ENCODE measurements around the gene EMSY. TPM values are rescaled to one million over a fixed set of nuclear protein-coding genes. Genes with fewer than 3 reads are reported as not detected.
A peak's percentile ranks its signal among the peaks of the same experiment; 100 is the strongest.

Gene EMSY
- total RNA-seq, 3 donors from 2014 or later: 23.2 to 31.0 (median 25.0) TPM

GRCh38 chr11:76424891-76425290 lies 19.9 kb upstream of the EMSY start:
- DNase-seq (no peak), ATAC-seq (no peak)
- Histone ChIP-seq H3K9me3 (no peaks in the 10 kb centered on the region), H3K4me3 (no peak overlapping the region), H3K36me3 (ENCODE audit: low read depth) (no peaks in the 10 kb centered on the region), H3K4me1 (ENCODE audit: low read depth) (no peaks in the 10 kb centered on the region)
- intact Hi-C loops (cut with DNase I, micrococcal nuclease): no loop called here
- no peak for TF ChIP-seq CTCF (IDR thresholded peaks at IDR 0.05)

GRCh38 chr11:76426660-76427059 lies 18.2 kb upstream of the EMSY start:
- no peak for TF ChIP-seq CTCF (IDR thresholded peaks at IDR 0.05)

GRCh38 chr11:76436020-76436419 lies 8.8 kb upstream of the EMSY start:
- Histone ChIP-seq H3K4me1 (ENCODE audit: low read depth) (no peaks in the 10 kb centered on the region), H3K9me3 (no peaks in the 10 kb centered on the region), H3K4me3 (no peak overlapping the region), H3K36me3 (ENCODE audit: low read depth) (no peaks in the 10 kb centered on the region)
- TF ChIP-seq CTCF (IDR thresholded peaks at IDR 0.05): no peak
- DNase-seq (no peak), ATAC-seq (no peak)
- intact Hi-C loops (cut with DNase I, micrococcal nuclease): no loop called here

More at GRCh38 chr11:76426660-76427059, 18.2 kb upstream of the EMSY start:
- Histone ChIP-seq H3K4me3 (no peak overlapping the region), H3K9me3 (no peaks in the 10 kb centered on the region), H3K4me1 (ENCODE audit: low read depth) (no peaks in the 10 kb centered on the region), H3K36me3 (ENCODE audit: low read depth) (no peaks in the 10 kb centered on the region)
- intact Hi-C loops (cut with DNase I, micrococcal nuclease): no loop called here
- DNase-seq: no peak
- ATAC-seq: no peak

- Histone ChIP-seq H3K9me3 (no peaks in the 10 kb centered on the region), H3K36me3 (ENCODE audit: low read depth) (no peaks in the 10 kb centered on the region), H3K4me1 (ENCODE audit: low read depth) (peaks cover 9% of the 10 kb centered on the region), H3K4me3 (peak overlapping the region; percentile 99)
- DNase-seq: no peak
- intact Hi-C loops (cut with DNase I, micrococcal nuclease): no loop called here
- ATAC-seq: no peak
- TF ChIP-seq CTCF (IDR thresholded peaks at IDR 0.05): no peak
Observed at GRCh38 chr11:76443268-76443980, 1.4 kb upstream of the EMSY start.

- Histone ChIP-seq H3K4me3 (peak overlapping the region; percentile 99), H3K4me1 (ENCODE audit: low read depth) (peaks cover 9% of the 10 kb centered on the region), H3K36me3 (ENCODE audit: low read depth) (no peaks in the 10 kb centered on the region), H3K9me3 (no peaks in the 10 kb centered on the region)
- TF ChIP-seq CTCF (IDR thresholded peaks at IDR 0.05): no peak
- DNase-seq (no peak), ATAC-seq (no peak)
- intact Hi-C loops (cut with DNase I, micrococcal nuclease): no loop called here
Observed at GRCh38 chr11:76444065-76444383, 794 bp upstream of the EMSY start.

All from mucosa of descending colon (tissue), 3 donors.